ENCODE measurements around the gene SPEM2.

Gene SPEM2

DNA sequence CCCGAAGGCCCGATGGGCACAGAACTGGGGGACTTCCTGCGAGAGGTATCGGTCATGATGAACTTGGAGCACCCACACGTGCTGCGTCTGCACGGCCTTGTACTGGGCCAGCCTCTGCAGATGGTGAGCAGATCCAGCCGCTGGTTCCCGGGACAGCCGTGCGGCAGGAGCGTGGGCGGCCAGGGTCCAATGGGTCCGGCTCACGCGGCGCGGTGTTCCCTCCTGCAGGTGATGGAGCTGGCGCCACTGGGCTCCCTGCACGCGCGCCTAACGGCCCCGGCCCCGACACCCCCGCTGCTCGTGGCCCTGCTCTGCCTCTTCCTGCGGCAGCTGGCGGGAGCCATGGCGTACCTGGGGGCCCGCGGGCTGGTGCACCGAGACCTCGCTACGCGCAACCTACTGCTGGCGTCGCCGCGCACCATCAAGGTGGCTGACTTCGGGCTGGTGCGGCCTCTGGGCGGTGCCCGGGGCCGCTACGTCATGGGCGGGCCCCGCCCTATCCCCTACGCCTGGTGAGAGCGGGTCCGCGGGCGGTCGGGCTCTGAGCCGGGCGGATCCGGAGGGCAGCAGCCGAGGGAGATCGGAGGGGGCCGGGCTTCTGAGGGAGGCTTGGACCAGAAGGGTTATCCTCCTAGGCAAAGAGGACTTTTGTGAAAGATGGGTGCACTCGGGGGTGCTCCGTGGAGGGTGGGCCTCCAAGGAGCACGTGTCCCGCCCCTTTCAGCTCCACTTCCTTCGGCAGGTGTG lies 41.5 kb upstream of the SPEM2 start:
- DNase-seq, result peak; percentile 80
- Mint-ChIP-seq H3K27ac (no peak overlapping the region), H3K4me1 (peaks cover 10% of the 10 kb centered on the region), H3K27me3 (ENCODE audit: low read depth, poor library complexity) (peaks cover 62% of the 10 kb centered on the region), H3K36me3 (ENCODE audit: low read depth) (no peaks in the 10 kb centered on the region), H3K4me3 (peak overlapping the region; percentile 68), H3K9me3 (peaks cover 15% of the 10 kb centered on the region)
- TF ChIP-seq, protein P1, sequence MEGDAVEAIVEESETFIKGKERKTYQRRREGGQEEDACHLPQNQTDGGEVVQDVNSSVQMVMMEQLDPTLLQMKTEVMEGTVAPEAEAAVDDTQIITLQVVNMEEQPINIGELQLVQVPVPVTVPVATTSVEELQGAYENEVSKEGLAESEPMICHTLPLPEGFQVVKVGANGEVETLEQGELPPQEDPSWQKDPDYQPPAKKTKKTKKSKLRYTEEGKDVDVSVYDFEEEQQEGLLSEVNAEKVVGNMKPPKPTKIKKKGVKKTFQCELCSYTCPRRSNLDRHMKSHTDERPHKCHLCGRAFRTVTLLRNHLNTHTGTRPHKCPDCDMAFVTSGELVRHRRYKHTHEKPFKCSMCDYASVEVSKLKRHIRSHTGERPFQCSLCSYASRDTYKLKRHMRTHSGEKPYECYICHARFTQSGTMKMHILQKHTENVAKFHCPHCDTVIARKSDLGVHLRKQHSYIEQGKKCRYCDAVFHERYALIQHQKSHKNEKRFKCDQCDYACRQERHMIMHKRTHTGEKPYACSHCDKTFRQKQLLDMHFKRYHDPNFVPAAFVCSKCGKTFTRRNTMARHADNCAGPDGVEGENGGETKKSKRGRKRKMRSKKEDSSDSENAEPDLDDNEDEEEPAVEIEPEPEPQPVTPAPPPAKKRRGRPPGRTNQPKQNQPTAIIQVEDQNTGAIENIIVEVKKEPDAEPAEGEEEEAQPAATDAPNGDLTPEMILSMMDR (IDR thresholded peaks at IDR 0.05), result no peak

DNA sequence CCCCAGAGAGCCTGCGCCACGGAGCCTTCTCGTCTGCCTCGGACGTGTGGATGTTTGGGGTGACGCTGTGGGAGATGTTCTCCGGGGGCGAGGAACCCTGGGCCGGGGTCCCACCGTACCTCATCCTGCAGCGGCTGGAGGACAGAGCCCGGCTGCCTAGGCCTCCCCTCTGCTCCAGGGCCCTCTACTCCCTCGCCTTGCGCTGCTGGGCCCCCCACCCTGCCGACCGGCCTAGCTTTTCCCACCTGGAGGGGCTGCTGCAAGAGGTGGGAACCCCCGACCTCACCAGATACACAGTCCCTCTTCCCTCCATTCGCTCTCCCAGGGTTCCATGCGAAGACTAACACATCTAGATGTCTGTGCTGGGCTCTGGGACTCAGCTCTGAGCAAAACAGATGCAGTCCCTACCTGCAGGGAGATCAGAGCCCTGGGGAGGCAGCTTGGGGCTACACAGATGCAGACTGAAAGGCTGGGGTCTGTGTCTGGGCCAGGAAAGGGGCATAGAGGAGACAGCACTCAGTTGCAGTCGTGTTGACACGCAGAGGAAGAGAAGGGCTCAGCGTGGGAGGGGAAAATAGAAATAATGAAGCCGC lies 40.8 kb upstream of the SPEM2 start:
- H3K27ac Mint-ChIP-seq, result no peak overlapping the region
- peaks cover 56% of the 10 kb centered on the region for H3K27me3 Mint-ChIP-seq (ENCODE audit: low read depth, poor library complexity)
- peaks cover 9% of the 10 kb centered on the region for H3K9me3 Mint-ChIP-seq
- H3K4me3 Mint-ChIP-seq, result peak overlapping the region; percentile 68
- no peak for DNase-seq
- H3K4me1 Mint-ChIP-seq, result peaks cover 13% of the 10 kb centered on the region
- H3K36me3 Mint-ChIP-seq (ENCODE audit: low read depth), result peaks cover 4% of the 10 kb centered on the region
- TF ChIP-seq, protein P1 (IDR thresholded peaks at IDR 0.05), result no peak

DNA sequence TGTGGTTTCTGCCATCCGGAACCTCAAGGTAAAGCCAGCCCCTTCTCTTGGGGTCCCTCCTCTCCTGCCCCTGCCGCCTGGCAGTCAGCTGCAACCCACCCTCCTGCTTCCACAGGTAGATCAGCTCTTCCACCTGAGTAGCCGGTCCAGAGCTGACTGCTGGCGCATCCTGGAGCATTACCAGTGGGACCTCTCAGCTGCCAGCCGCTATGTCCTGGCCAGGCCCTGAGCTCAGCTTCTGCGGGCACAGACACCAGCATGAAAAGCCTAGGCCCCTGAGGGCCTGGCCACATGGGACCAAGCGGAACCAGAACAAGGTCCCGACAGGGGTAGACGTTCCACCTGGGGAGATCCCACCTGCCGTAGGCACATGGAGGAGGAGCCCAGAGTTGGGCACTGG lies 36.6 kb upstream of the SPEM2 start:
- Mint-ChIP-seq H3K36me3 (ENCODE audit: low read depth) (peaks cover 24% of the 10 kb centered on the region), H3K27me3 (ENCODE audit: low read depth, poor library complexity) (peaks cover 14% of the 10 kb centered on the region), H3K4me1 (peaks cover 38% of the 10 kb centered on the region), H3K4me3 (no peak overlapping the region), H3K27ac (no peak overlapping the region), H3K9me3 (no peaks in the 10 kb centered on the region)
- no peak for DNase-seq
- TF ChIP-seq, protein P1 (IDR thresholded peaks at IDR 0.05), result no peak

DNA sequence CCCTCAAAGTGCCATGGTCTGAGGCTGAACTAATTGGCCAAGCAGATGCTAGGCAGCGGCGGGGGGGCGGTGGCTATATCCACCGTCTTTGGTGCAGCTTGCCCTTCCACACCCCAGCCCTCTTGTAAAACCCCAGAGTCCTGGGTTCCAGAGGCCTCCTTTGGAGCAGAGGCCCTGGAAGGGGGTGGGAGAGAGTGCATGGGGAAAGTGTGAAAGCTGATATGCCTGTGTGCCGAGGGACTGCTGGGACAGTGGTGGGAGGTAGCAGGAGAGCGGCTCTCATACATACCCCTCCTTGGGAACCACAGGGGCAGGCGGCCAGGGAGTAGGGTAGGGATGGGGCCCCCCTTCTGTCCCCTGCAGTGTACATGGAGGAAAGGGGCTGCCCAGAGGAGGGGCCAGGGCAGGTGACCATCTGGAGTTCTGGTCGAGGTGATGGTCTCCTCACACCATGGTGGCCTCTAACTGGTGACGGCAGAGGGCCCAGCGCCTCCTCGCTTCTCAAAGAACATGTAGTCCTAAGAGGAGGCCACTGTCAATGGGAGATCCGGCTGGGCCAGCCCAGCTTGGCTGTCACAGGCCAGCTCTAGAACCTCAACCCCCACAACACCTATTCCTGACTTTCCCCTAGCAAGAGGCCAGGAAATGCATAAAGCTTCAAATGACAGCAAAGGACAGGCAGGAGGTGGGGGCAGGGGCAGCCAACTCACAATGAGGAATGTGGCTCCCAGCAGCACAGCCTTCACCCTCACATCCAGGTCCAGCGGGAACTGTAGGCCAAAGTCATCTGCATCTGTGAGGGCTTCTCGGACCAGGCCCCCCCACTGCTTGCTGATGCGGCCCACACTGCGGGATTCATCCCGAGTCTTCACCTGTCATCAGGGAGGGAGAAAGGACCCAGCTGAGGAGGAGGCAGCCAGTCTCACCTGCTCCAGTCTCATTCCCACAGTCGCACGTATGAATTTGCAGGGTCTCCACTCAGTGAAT lies 35.2 kb upstream of the SPEM2 start:
- no peak for DNase-seq
- Mint-ChIP-seq H3K27ac (no peak overlapping the region), H3K27me3 (ENCODE audit: low read depth, poor library complexity) (peaks cover 1% of the 10 kb centered on the region), H3K4me1 (peaks cover 39% of the 10 kb centered on the region), H3K36me3 (ENCODE audit: low read depth) (peaks cover 24% of the 10 kb centered on the region), H3K9me3 (no peaks in the 10 kb centered on the region), H3K4me3 (no peak overlapping the region)
- TF ChIP-seq, protein P1 (IDR thresholded peaks at IDR 0.05), result no peak

DNA sequence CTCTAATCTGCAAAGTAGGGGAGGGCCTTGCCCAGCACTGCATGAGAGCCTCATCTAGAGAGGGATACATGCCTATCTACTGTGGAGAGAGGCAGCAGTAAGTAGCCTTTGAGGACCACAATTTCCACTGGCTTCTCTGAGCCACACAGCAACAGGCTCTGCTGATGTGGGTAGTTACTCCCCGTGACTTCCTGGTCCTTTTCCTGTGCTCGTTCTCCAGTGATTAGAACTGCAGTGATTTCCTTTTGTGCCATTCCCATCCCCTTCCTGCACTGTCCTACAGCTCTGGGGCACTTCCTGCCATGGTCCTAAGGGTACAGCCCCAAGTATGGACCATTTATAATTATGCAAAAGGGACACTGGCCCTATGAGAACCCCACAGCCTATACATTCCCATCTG lies 34.1 kb upstream of the SPEM2 start:
- peaks cover 24% of the 10 kb centered on the region for H3K36me3 Mint-ChIP-seq (ENCODE audit: low read depth)
- no peak for DNase-seq
- H3K27ac Mint-ChIP-seq, result no peak overlapping the region
- H3K9me3 Mint-ChIP-seq, result no peaks in the 10 kb centered on the region
- peaks cover 46% of the 10 kb centered on the region for H3K4me1 Mint-ChIP-seq
- TF ChIP-seq, protein P1 (IDR thresholded peaks at IDR 0.05), result no peak
- H3K27me3 Mint-ChIP-seq (ENCODE audit: low read depth, poor library complexity), result peaks cover 4% of the 10 kb centered on the region
- no peak overlapping the region for H3K4me3 Mint-ChIP-seq
